HEK293 (cell line): Measurements from ENCODE around the gene ACOT8.
"Not testable (repeated sequence)": the region's sequence is repeated elsewhere in the genome, so short reads cannot be mapped to it uniquely, and the experiment has no call there.

ENCODE experiments used
- CTCF ChIA-PET: fragments of 350-600 bp; formaldehyde crosslinking; extraction: SDS; loops from one replicate; lab custom pipeline; 2021; ENCODE audit warnings: antibody characterized with exemption; lab: Yijun Ruan, JAX
- POLR2A ChIA-PET: fragments of 300-600 bp; formaldehyde crosslinking; extraction: SDS; loops from one replicate; lab custom pipeline; 2020; ENCODE audit warnings: antibody characterized with exemption, inconsistent platforms; lab: Yijun Ruan, JAX
- H3K27ac ChIP-seq: fragments of 200-500 bp; sonication (Bioruptor generic); 2 replicates; pipeline ENCODE4 v1.5.1; 2014; ENCODE audit warnings: low read depth, low read length, control low read depth, inconsistent platforms; ENCODE audit errors: extremely low read depth
- H3K36me3 ChIP-seq, 2 experiments: fragments of 200-500 bp in 1 of 2; sonication (Bioruptor generic) in 1 of 2; 1 replicate in 1 of 2; 2 replicates in 1 of 2; pipeline ENCODE4 v1.5.1; 2014 to 2017; ENCODE audit warnings: inconsistent platforms in 2 of 2, low read length in 2 of 2; ENCODE audit not compliant: control insufficient read depth in 2 of 2, insufficient read depth in 1 of 2
- H3K4me1 ChIP-seq: fragments of 200-500 bp; sonication (Bioruptor generic); 2 replicates; pipeline ENCODE4 v1.5.1; 2014; ENCODE audit warnings: mild to moderate bottlenecking, low read length, inconsistent platforms; ENCODE audit not compliant: control insufficient read depth, insufficient read depth
- H3K4me3 ChIP-seq: 2 replicates; pipeline ENCODE4 v1.5.1; 2011; ENCODE audit warnings: low read depth, mild to moderate bottlenecking, control low read depth, low read length, moderate library complexity
- H3K9me3 ChIP-seq: fragments of 200-500 bp; sonication (Bioruptor generic); 2 replicates; pipeline ENCODE4 v1.5.1; 2014; ENCODE audit warnings: low read depth, low read length, inconsistent platforms; ENCODE audit not compliant: control insufficient read depth, insufficient read depth
- EGR2 ChIP-seq: fragments of 450-650 bp; formaldehyde crosslinking; IDR thresholded peaks from 2 replicates; pipeline ENCODE4 v1.5.1; 2016; ENCODE audit warnings: low read depth, missing biosample characterization, missing genetic modification characterization
- HOXD13 ChIP-seq: sonication (generic); formaldehyde crosslinking; IDR thresholded peaks from 2 replicates; pipeline ENCODE4 v1.8.0; 2022; ENCODE audit warnings: missing genetic modification reagents, borderline replicate concordance
- SCRT1 ChIP-seq: fragments of 450-650 bp; formaldehyde crosslinking; IDR thresholded peaks from 2 replicates; pipeline ENCODE4 v1.5.1; 2016; ENCODE audit warnings: missing biosample characterization, missing genetic modification characterization, borderline replicate concordance
- SCRT2 ChIP-seq: fragments of 450-650 bp; formaldehyde crosslinking; IDR thresholded peaks from 2 replicates; pipeline ENCODE4 v1.5.1; 2016; ENCODE audit warnings: missing biosample characterization, missing genetic modification characterization
- ZBTB17 ChIP-seq: fragments of 450-650 bp; formaldehyde crosslinking; IDR thresholded peaks from 2 replicates; pipeline ENCODE4 v1.5.1; 2016; ENCODE audit warnings: missing biosample characterization, missing genetic modification characterization
- ZIC2 ChIP-seq: fragments of 450-650 bp; formaldehyde crosslinking; IDR thresholded peaks from 2 replicates; pipeline ENCODE4 v1.5.1; 2016; ENCODE audit warnings: missing biosample characterization, missing genetic modification characterization
- ZNF132 ChIP-seq: fragments of 450-650 bp; formaldehyde crosslinking; IDR thresholded peaks from 2 replicates; pipeline ENCODE4 v1.5.1; 2017; ENCODE audit warnings: missing biosample characterization, missing genetic modification characterization, borderline replicate concordance
- ZNF146 ChIP-seq: fragments of 450-650 bp; formaldehyde crosslinking; IDR thresholded peaks from 2 replicates; pipeline ENCODE4 v1.5.1; 2016; ENCODE audit warnings: missing biosample characterization, missing genetic modification characterization
- ZNF148 ChIP-seq: fragments of 450-650 bp; formaldehyde crosslinking; IDR thresholded peaks from 2 replicates; pipeline ENCODE4 v1.5.0; 2017; ENCODE audit warnings: missing biosample characterization, missing genetic modification characterization, borderline replicate concordance
- ZNF175 ChIP-seq: fragments of 450-650 bp; formaldehyde crosslinking; IDR thresholded peaks from 2 replicates; pipeline ENCODE4 v1.5.1; 2016; ENCODE audit warnings: missing biosample characterization, missing genetic modification characterization
- ZNF211 ChIP-seq: fragments of 450-650 bp; formaldehyde crosslinking; IDR thresholded peaks from 2 replicates; pipeline ENCODE4 v1.5.1; 2016; ENCODE audit warnings: low read depth, missing biosample characterization, missing genetic modification characterization
- ZNF274 ChIP-seq, 2 experiments: fragments of 200-500 bp in 1 of 2; fragments of 450-650 bp in 1 of 2; sonication (Bioruptor generic) in 1 of 2; formaldehyde crosslinking in 1 of 2; IDR thresholded peaks; 2 replicates each; pipeline versions ENCODE4 v1.5.1 to v1.6.1; 2014 to 2016; ENCODE audit warnings: borderline replicate concordance in 1 of 2, inconsistent platforms in 1 of 2, low read length in 1 of 2, missing biosample characterization in 1 of 2, missing genetic modification characterization in 1 of 2
- ZNF311 ChIP-seq: fragments of 450-650 bp; formaldehyde crosslinking; IDR thresholded peaks from 2 replicates; pipeline ENCODE4 v1.5.1; 2017; ENCODE audit warnings: missing biosample characterization, missing genetic modification characterization, borderline replicate concordance
- ZNF433 ChIP-seq: fragments of 450-650 bp; formaldehyde crosslinking; IDR thresholded peaks from 2 replicates; pipeline ENCODE4 v1.5.1; 2016; ENCODE audit warnings: missing biosample characterization, missing genetic modification characterization, low read depth
- ZNF549 ChIP-seq: fragments of 450-650 bp; IDR thresholded peaks from 2 replicates; pipeline ENCODE4 v1.5.1; 2018; ENCODE audit warnings: missing biosample characterization, missing genetic modification characterization, mild to moderate bottlenecking, inconsistent platforms, moderate library complexity
- ZNF558 ChIP-seq: fragments of 450-650 bp; formaldehyde crosslinking; IDR thresholded peaks from 2 replicates; pipeline ENCODE4 v1.5.1; 2016; ENCODE audit warnings: missing biosample characterization, missing genetic modification characterization
- ZNF596 ChIP-seq: fragments of 450-650 bp; IDR thresholded peaks from 2 replicates; pipeline ENCODE4 v1.5.0; 2018; ENCODE audit warnings: missing biosample characterization, mild to moderate bottlenecking, missing genetic modification characterization, moderate library complexity
- ZNF610 ChIP-seq: fragments of 450-650 bp; formaldehyde crosslinking; IDR thresholded peaks from 2 replicates; pipeline ENCODE4 v1.5.1; 2016; ENCODE audit warnings: missing biosample characterization, missing genetic modification characterization, borderline replicate concordance
- ZNF624 ChIP-seq: fragments of 450-650 bp; formaldehyde crosslinking; IDR thresholded peaks from 2 replicates; pipeline ENCODE4 v1.5.1; 2017; ENCODE audit warnings: missing biosample characterization, missing genetic modification characterization
- ZNF707 ChIP-seq: fragments of 450-650 bp; formaldehyde crosslinking; IDR thresholded peaks from 2 replicates; pipeline ENCODE4 v1.5.1; 2016; ENCODE audit warnings: missing biosample characterization, missing genetic modification characterization
- TF ChIP-seq, protein P1 (sequence below): fragments of 450-650 bp; formaldehyde crosslinking; IDR thresholded peaks from 2 replicates; pipeline ENCODE4 v1.5.1; 2017; ENCODE audit warnings: missing biosample characterization, missing genetic modification characterization
- TF ChIP-seq, protein P2 (sequence below): fragments of 450-650 bp; formaldehyde crosslinking; IDR thresholded peaks from 2 replicates; pipeline ENCODE4 v1.5.1; 2016; ENCODE audit warnings: missing biosample characterization, missing genetic modification characterization

Gene ACOT8

GRCh38 chr20:45797955-45798354 lies 59.2 kb downstream of the ACOT8 start:
- H3K4me3 ChIP-seq, H3K9me3 ChIP-seq, H3K27ac ChIP-seq, H3K4me1 ChIP-seq: not testable (repeated sequence)
- peak; percentile 99 for TF ChIP-seq ZNF146 (tag by site-specific recombination)
- CTCF ChIA-PET = interaction anchor here (1.0 to 3.9 kb wide), 8 partner anchors 10 to 288 kb away, joined by 4 to 22 read pairs (median 12); partner anchors contain the start of gene ZSWIM1
- peaks cover 24 to 62% of the 10 kb centered on the region in 2 experiments for H3K36me3 ChIP-seq
- POLR2A ChIA-PET = interaction anchor here (2.4 kb wide), 1 partner anchor 136 kb away, joined by 9 read pairs; the partner anchor contains the start of gene PCIF1

GRCh38 chr20:45797510-45797909 lies 59.7 kb downstream of the ACOT8 start:
- peaks cover 24 to 58% of the 10 kb centered on the region in 2 experiments for H3K36me3 ChIP-seq
- H3K4me1 ChIP-seq, H3K27ac ChIP-seq, H3K4me3 ChIP-seq, POLR2A ChIA-PET, CTCF ChIA-PET, H3K9me3 ChIP-seq: not testable (repeated sequence)
- peak; percentile 63; the same call in 1 of the 2 replicates for TF ChIP-seq SCRT1 (tag by site-specific recombination)
- peak; percentile 89 for TF ChIP-seq SCRT2 (tag by site-specific recombination)

DNA sequence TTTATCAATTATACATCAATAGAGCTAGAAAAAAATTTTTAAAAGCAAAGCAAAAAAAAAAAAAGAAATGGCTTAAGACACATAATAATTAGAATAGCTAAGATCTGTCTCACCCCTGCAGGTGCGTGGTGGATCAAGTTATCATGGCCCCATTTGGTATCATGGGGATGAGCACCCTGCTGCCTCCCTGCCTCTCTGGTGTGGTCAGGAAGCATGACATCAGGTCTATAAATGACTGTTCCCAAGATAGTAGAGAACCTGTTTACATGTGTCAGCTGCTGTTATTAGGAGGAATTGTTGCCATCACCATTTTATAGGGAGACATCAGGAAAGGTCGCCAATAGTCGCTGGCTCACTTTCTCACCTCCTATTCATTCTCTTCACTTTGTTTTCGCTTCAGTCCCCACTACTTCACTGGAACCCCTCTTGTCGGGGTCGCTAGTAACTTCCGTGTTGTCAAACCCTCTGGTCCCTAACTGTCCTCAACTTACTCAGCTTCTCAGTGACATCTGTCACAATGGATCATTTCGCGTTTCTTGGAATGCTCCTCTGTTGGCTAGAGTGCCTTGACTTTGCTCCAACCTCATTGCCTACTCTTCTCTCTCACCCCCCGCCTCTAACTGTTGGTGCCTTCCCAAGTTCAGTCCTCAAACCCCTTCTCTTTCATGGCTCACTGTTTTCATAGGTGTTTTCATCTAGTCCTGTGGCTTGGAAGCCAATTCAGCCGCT lies 60.7 kb downstream of the ACOT8 start:
- Histone ChIP-seq H3K36me3 (peaks cover 24 to 47% of the 10 kb centered on the region in 2 experiments), H3K27ac (no peak overlapping the region), H3K4me3 (no peak overlapping the region), H3K9me3 (no peaks in the 10 kb centered on the region), H3K4me1 (no peaks in the 10 kb centered on the region)
- ChIA-PET CTCF (interaction anchor here (0.9 to 1.3 kb wide), 4 partner anchors 168 to 218 kb away, joined by 3 to 6 read pairs (median 4); no protein-coding TSS in a partner anchor), POLR2A (no interaction called here)
- TF ChIP-seq ZNF311 (tag by site-specific recombination) (no peak), ZNF148 (tag by site-specific recombination) (no peak), ZNF610 (tag by site-specific recombination) (no peak), ZNF274 (IDR thresholded peaks at IDR 0.05; ENCODE audit: low read length) (no peak), ZNF274 (tag by site-specific recombination; IDR thresholded peaks at IDR 0.05; ENCODE audit: borderline replicate concordance) (no peak), ZNF146 (tag by site-specific recombination) (no peak), ZNF433 (tag by site-specific recombination) (no peak), ZNF175 (no peak), ZNF549 (no peak), ZNF132 (tag by site-specific recombination) (no peak), ZNF707 (tag by site-specific recombination) (no peak), ZIC2 (tag by site-specific recombination) (no peak), HOXD13 (CRISPR knock-in tag) (no peak), ZBTB17 (tag by site-specific recombination) (no peak), ZNF211 (tag by site-specific recombination) (no peak), ZNF596 (tag by site-specific recombination) (no peak), ZNF558 (tag by site-specific recombination) (no peak), EGR2 (tag by site-specific recombination) (no peak), ZNF624 (no peak)
- TF ChIP-seq, protein P1, sequence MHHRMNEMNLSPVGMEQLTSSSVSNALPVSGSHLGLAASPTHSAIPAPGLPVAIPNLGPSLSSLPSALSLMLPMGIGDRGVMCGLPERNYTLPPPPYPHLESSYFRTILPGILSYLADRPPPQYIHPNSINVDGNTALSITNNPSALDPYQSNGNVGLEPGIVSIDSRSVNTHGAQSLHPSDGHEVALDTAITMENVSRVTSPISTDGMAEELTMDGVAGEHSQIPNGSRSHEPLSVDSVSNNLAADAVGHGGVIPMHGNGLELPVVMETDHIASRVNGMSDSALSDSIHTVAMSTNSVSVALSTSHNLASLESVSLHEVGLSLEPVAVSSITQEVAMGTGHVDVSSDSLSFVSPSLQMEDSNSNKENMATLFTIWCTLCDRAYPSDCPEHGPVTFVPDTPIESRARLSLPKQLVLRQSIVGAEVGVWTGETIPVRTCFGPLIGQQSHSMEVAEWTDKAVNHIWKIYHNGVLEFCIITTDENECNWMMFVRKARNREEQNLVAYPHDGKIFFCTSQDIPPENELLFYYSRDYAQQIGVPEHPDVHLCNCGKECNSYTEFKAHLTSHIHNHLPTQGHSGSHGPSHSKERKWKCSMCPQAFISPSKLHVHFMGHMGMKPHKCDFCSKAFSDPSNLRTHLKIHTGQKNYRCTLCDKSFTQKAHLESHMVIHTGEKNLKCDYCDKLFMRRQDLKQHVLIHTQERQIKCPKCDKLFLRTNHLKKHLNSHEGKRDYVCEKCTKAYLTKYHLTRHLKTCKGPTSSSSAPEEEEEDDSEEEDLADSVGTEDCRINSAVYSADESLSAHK = no peak
- TF ChIP-seq, protein P2, sequence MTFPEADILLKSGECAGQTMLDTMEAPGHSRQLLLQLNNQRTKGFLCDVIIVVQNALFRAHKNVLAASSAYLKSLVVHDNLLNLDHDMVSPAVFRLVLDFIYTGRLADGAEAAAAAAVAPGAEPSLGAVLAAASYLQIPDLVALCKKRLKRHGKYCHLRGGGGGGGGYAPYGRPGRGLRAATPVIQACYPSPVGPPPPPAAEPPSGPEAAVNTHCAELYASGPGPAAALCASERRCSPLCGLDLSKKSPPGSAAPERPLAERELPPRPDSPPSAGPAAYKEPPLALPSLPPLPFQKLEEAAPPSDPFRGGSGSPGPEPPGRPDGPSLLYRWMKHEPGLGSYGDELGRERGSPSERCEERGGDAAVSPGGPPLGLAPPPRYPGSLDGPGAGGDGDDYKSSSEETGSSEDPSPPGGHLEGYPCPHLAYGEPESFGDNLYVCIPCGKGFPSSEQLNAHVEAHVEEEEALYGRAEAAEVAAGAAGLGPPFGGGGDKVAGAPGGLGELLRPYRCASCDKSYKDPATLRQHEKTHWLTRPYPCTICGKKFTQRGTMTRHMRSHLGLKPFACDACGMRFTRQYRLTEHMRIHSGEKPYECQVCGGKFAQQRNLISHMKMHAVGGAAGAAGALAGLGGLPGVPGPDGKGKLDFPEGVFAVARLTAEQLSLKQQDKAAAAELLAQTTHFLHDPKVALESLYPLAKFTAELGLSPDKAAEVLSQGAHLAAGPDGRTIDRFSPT (tag by site-specific recombination) = no peak
